Right lobe of liver (tissue), 4 donors: ENCODE measurements around the gene MRPL19.

Experiments
- CTCF ChIP-seq, 4 donors: fragments of 200-600 bp in 3 of 4; fragments of 450-650 bp in 1 of 4; IDR thresholded peaks; one replicate each; pipeline versions ENCODE4 v1.5.1 to v1.8.0; 2016 to 2022; ENCODE audit warnings: antibody characterized with exemption in 4 of 4, mild to moderate bottlenecking in 2 of 4
- POLR2A ChIP-seq: fragments of 450-650 bp; IDR thresholded peaks from one replicate; pipeline ENCODE4 v1.6.1; 2017; ENCODE audit warnings: antibody characterized with exemption, mild to moderate bottlenecking
- donor health status: DM: no; HTN: no; CAD: no.
- donor health status: DM: no; HTN: no; CAD: no.
- donor health status: DM: no; HTN: yes; CAD: no.

- TF ChIP-seq CTCF (IDR thresholded peaks at IDR 0.05) (no peak), POLR2A (no peak)
These were observed 21.3 kb downstream of the MRPL19 start for GRCh38 chr2:75667884-75668283.
